MM.1S (cell line): ENCODE data around the gene ATRN.

Experiments used
- DNase-seq: peaks from one replicate; pipeline ENCODE4 v3.0.0-alpha.2; 2015
- H2AFZ ChIP-seq: fragments of 300-600 bp; sonication (generic); 2 replicates; pipeline ENCODE4 v1.6.0; 2016; ENCODE audit warnings: antibody characterized with exemption, low read length
- H3F3A ChIP-seq: fragments of 300-600 bp; sonication (generic); 2 replicates; pipeline ENCODE4 v1.6.1; 2016; ENCODE audit warnings: mild to moderate bottlenecking, antibody characterized with exemption, low read length, moderate library complexity, mixed read lengths; ENCODE audit not compliant: insufficient read depth
- H3K27ac ChIP-seq: fragments of 300-600 bp; sonication (generic); 2 replicates; pipeline ENCODE4 v1.5.1; 2016; ENCODE audit warnings: mild to moderate bottlenecking, low read length
- H3K27me3 ChIP-seq: fragments of 300-600 bp; sonication (generic); replicated peaks from 2 replicates; pipeline ENCODE4 v1.6.0; 2016; ENCODE audit warnings: low read length; ENCODE audit not compliant: insufficient read depth
- H3K36me3 ChIP-seq: fragments of 300-600 bp; sonication (generic); replicated peaks from 2 replicates; pipeline ENCODE4 v1.6.1; 2016; ENCODE audit warnings: mild to moderate bottlenecking, low read length, mixed read lengths; ENCODE audit not compliant: insufficient read depth
- H3K4me1 ChIP-seq: fragments of 300-600 bp; sonication (generic); 2 replicates; pipeline ENCODE4 v1.6.1; 2016; ENCODE audit warnings: low read length, mixed read lengths
- H3K4me2 ChIP-seq: fragments of 300-600 bp; sonication (generic); 2 replicates; pipeline ENCODE4 v1.6.0; 2016; ENCODE audit warnings: low read depth, low read length
- H3K4me3 ChIP-seq: fragments of 300-600 bp; sonication (generic); 2 replicates; pipeline ENCODE4 v1.5.1; 2016; ENCODE audit warnings: low read length, mixed read lengths
- H3K79me2 ChIP-seq: fragments of 300-600 bp; sonication (generic); 2 replicates; pipeline ENCODE4 v1.6.1; 2016; ENCODE audit warnings: mixed run types, low read length, mixed read lengths
- H3K9ac ChIP-seq: fragments of 300-600 bp; sonication (generic); 2 replicates; pipeline ENCODE4 v1.6.1; 2016; ENCODE audit warnings: low read length, mixed read lengths
- H3K9me2 ChIP-seq: fragments of 300-600 bp; sonication (generic); replicated peaks from 2 replicates; pipeline ENCODE4 v1.6.1; 2016; ENCODE audit warnings: mild to moderate bottlenecking, low read length, mixed read lengths; ENCODE audit not compliant: insufficient read depth
- H3K9me3 ChIP-seq: fragments of 300-600 bp; sonication (generic); replicated peaks from 2 replicates; pipeline ENCODE4 v1.6.1; 2016; ENCODE audit warnings: mild to moderate bottlenecking, low read length, mixed read lengths; ENCODE audit not compliant: insufficient read depth
- H4K20me1 ChIP-seq: fragments of 300-600 bp; sonication (generic); 2 replicates; pipeline ENCODE4 v1.6.1; 2016; ENCODE audit warnings: mild to moderate bottlenecking, low read length, moderate library complexity, mixed read lengths; ENCODE audit not compliant: insufficient read depth
- EZH2 ChIP-seq: fragments of 300-600 bp; sonication (generic); optimal IDR thresholded peaks from 2 replicates; pipeline ENCODE3; 2017; ENCODE audit warnings: low read depth, mild to moderate bottlenecking, antibody characterized with exemption, low read length, mixed read lengths
- EZH2phosphoT487 ChIP-seq: fragments of 300-600 bp; sonication (generic); IDR thresholded peaks from 2 replicates; pipeline ENCODE4 v1.6.1; 2018; ENCODE audit warnings: antibody characterized with exemption, low read length
- TF ChIP-seq, protein P1 (sequence below): fragments of 300-600 bp; sonication (generic); IDR thresholded peaks from 2 replicates; pipeline ENCODE4 v1.5.1; 2016; ENCODE audit warnings: antibody characterized with exemption, low read length, mixed read lengths

ATRN gene

DNA sequence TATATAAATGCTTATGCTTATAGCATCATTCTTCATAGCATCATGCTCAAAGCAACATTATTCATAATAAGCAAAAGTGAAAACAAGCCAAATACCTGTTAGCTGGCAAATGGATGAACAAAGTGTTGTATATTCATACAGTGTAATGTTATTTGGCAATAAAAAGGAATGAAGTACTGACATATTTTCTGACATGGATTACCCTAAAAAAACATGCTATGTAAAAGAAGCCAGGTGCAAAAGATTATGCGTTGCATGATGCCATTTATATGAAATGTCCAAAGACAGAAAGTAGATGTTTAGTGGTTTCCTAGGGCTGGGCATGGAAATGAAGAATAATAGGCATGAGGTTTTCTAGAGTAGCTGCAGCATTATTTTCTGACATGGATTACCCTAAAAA lies 115.3 kb downstream of the ATRN start:
- TF ChIP-seq EZH2: no peak
- TF ChIP-seq, protein P1, sequence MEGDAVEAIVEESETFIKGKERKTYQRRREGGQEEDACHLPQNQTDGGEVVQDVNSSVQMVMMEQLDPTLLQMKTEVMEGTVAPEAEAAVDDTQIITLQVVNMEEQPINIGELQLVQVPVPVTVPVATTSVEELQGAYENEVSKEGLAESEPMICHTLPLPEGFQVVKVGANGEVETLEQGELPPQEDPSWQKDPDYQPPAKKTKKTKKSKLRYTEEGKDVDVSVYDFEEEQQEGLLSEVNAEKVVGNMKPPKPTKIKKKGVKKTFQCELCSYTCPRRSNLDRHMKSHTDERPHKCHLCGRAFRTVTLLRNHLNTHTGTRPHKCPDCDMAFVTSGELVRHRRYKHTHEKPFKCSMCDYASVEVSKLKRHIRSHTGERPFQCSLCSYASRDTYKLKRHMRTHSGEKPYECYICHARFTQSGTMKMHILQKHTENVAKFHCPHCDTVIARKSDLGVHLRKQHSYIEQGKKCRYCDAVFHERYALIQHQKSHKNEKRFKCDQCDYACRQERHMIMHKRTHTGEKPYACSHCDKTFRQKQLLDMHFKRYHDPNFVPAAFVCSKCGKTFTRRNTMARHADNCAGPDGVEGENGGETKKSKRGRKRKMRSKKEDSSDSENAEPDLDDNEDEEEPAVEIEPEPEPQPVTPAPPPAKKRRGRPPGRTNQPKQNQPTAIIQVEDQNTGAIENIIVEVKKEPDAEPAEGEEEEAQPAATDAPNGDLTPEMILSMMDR: no peak
- no peak for TF ChIP-seq EZH2phosphoT487
- no peak overlapping the region for H3K27ac ChIP-seq
- no peaks in the 10 kb centered on the region for H3K9me2 ChIP-seq
- no peak overlapping the region for H2AFZ ChIP-seq
- H3K79me2 ChIP-seq: no peaks in the 10 kb centered on the region
- H3K4me2 ChIP-seq: no peak overlapping the region
- H4K20me1 ChIP-seq: no peaks in the 10 kb centered on the region
- no peak overlapping the region for H3K9ac ChIP-seq
- H3K36me3 ChIP-seq: no peaks in the 10 kb centered on the region
- no peaks in the 10 kb centered on the region for H3F3A ChIP-seq
- DNase-seq: no peak
- no peaks in the 10 kb centered on the region for H3K9me3 ChIP-seq
- no peaks in the 10 kb centered on the region for H3K27me3 ChIP-seq
- no peaks in the 10 kb centered on the region for H3K4me1 ChIP-seq
- H3K4me3 ChIP-seq: no peak overlapping the region

DNA sequence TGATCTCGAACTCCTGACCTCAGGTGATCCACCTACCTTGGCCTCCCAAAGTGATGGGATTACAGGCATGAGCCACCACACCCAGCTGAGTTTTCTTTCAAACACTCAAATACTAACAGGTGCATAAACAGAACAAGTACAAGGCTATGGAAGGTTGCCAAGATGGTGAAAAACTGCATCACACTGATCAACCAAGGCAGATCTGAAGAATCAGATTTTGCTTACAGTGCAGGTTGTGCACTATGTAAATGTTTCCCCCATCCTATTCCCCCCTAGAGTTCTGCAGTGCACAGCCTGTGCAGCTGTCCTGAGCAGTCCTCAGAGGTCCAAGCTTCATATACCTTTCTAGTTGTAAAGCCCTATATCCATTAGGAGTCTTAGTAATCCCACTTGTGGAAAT lies 119.3 kb downstream of the ATRN start:
- Histone ChIP-seq H3K9me2 (no peaks in the 10 kb centered on the region), H3K27ac (no peak overlapping the region), H3K4me3 (no peak overlapping the region), H3K27me3 (no peaks in the 10 kb centered on the region), H3K79me2 (no peaks in the 10 kb centered on the region), H4K20me1 (no peaks in the 10 kb centered on the region), H3F3A (no peaks in the 10 kb centered on the region), H2AFZ (no peak overlapping the region), H3K36me3 (no peaks in the 10 kb centered on the region), H3K4me1 (no peaks in the 10 kb centered on the region), H3K9ac (no peak overlapping the region), H3K4me2 (no peak overlapping the region), H3K9me3 (no peaks in the 10 kb centered on the region)
- TF ChIP-seq EZH2phosphoT487 (no peak), EZH2 (no peak)
- TF ChIP-seq, protein P1: no peak
- no peak for DNase-seq

DNA sequence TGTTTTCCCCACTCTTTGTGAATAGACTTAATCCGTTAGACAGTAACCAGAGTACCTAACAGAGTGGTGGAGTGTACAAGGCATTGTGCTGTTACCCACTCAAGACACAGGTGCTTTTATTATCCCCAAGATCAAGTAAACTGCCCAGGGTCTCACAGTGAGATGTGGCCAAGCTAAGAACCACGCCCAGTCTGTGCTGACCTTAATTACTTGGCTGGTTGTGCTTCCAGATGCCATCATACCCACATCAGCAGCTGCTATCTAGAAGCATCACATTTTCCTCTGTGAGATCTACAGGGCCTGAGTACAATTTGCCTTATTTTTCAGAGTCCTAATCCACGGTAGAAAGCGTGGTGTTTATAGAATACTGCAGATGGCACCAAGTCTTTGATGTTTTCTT lies 122.1 kb downstream of the ATRN start:
- no peaks in the 10 kb centered on the region for H3K9me3 ChIP-seq
- no peaks in the 10 kb centered on the region for H3F3A ChIP-seq
- H4K20me1 ChIP-seq: no peaks in the 10 kb centered on the region
- H2AFZ ChIP-seq: no peak overlapping the region
- no peak for DNase-seq
- no peak overlapping the region for H3K9ac ChIP-seq
- no peaks in the 10 kb centered on the region for H3K79me2 ChIP-seq
- no peak overlapping the region for H3K4me3 ChIP-seq
- no peak overlapping the region for H3K4me2 ChIP-seq
- no peaks in the 10 kb centered on the region for H3K4me1 ChIP-seq
- no peaks in the 10 kb centered on the region for H3K9me2 ChIP-seq
- TF ChIP-seq, protein P1: no peak
- no peak for TF ChIP-seq EZH2phosphoT487
- no peak for TF ChIP-seq EZH2
- H3K27me3 ChIP-seq: no peaks in the 10 kb centered on the region
- H3K27ac ChIP-seq: no peak overlapping the region
- H3K36me3 ChIP-seq: no peaks in the 10 kb centered on the region
